ENCODE measurements around the gene PPP1R14B.

DNA sequence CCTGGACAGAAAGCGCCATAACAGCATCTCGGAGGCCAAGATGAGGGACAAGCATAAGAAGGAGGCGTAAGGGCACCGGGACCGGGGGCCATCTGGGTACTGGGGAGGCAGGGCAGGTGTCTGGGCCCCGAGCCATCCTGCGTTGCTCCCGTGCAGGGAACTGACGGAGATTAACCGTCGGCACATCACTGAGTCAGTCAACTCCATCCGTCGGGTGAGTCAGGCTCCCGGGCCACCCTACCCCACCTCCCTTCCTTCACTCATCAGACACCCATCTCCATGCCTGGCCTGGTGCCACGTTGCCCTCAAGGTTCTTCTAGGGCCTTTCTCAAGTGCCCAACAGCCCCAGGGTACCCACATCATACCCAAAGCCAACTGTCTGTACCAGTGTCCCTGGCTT, 19.6 kb upstream of the PPP1R14B start:
- TF ChIP-seq, protein P1, sequence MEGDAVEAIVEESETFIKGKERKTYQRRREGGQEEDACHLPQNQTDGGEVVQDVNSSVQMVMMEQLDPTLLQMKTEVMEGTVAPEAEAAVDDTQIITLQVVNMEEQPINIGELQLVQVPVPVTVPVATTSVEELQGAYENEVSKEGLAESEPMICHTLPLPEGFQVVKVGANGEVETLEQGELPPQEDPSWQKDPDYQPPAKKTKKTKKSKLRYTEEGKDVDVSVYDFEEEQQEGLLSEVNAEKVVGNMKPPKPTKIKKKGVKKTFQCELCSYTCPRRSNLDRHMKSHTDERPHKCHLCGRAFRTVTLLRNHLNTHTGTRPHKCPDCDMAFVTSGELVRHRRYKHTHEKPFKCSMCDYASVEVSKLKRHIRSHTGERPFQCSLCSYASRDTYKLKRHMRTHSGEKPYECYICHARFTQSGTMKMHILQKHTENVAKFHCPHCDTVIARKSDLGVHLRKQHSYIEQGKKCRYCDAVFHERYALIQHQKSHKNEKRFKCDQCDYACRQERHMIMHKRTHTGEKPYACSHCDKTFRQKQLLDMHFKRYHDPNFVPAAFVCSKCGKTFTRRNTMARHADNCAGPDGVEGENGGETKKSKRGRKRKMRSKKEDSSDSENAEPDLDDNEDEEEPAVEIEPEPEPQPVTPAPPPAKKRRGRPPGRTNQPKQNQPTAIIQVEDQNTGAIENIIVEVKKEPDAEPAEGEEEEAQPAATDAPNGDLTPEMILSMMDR (IDR thresholded peaks at IDR 0.05; ENCODE audit: insufficient read depth, low read length): no peak
- no peak for TF ChIP-seq POLR2AphosphoS5 (IDR thresholded peaks at IDR 0.05; ENCODE audit: low read depth)
- TF ChIP-seq, protein P2, sequence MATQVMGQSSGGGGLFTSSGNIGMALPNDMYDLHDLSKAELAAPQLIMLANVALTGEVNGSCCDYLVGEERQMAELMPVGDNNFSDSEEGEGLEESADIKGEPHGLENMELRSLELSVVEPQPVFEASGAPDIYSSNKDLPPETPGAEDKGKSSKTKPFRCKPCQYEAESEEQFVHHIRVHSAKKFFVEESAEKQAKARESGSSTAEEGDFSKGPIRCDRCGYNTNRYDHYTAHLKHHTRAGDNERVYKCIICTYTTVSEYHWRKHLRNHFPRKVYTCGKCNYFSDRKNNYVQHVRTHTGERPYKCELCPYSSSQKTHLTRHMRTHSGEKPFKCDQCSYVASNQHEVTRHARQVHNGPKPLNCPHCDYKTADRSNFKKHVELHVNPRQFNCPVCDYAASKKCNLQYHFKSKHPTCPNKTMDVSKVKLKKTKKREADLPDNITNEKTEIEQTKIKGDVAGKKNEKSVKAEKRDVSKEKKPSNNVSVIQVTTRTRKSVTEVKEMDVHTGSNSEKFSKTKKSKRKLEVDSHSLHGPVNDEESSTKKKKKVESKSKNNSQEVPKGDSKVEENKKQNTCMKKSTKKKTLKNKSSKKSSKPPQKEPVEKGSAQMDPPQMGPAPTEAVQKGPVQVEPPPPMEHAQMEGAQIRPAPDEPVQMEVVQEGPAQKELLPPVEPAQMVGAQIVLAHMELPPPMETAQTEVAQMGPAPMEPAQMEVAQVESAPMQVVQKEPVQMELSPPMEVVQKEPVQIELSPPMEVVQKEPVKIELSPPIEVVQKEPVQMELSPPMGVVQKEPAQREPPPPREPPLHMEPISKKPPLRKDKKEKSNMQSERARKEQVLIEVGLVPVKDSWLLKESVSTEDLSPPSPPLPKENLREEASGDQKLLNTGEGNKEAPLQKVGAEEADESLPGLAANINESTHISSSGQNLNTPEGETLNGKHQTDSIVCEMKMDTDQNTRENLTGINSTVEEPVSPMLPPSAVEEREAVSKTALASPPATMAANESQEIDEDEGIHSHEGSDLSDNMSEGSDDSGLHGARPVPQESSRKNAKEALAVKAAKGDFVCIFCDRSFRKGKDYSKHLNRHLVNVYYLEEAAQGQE (IDR thresholded peaks at IDR 0.05; ENCODE audit: insufficient replicate concordance, low read depth): no peak
